Transverse colon (tissue), 4 donors: ENCODE data around the gene MT1E.

Experiments
- CTCF ChIP-seq, 5 experiments: fragments of 200-600 bp in 3 of 5; fragments of 450-650 bp in 2 of 5; sonication (generic) in 3 of 5; IDR thresholded peaks; 1 replicate in 2 of 5; 2 replicates in 3 of 5; pipeline ENCODE4 v1.5.1; 2016 to 2017; ENCODE audit warnings: antibody characterized with exemption in 5 of 5, inconsistent platforms in 3 of 5, mild to moderate bottlenecking in 2 of 5, moderate library complexity in 1 of 5
- EP300 ChIP-seq: sonication (generic); formaldehyde crosslinking; IDR thresholded peaks from one replicate; pipeline ENCODE4 v1.6.1; 2017; ENCODE audit warnings: antibody characterized with exemption, low read depth
- POLR2A ChIP-seq: fragments of 450-650 bp; IDR thresholded peaks from one replicate; pipeline ENCODE4 v1.6.1; 2016; ENCODE audit warnings: antibody characterized with exemption, mild to moderate bottlenecking, moderate library complexity
- POLR2AphosphoS5 ChIP-seq, 3 donors: sonication (generic); formaldehyde crosslinking; IDR thresholded peaks; one replicate each; pipeline ENCODE4 v1.6.1; 2016; ENCODE audit warnings: antibody characterized with exemption in 3 of 3

GRCh38 chr16:56618138-56618537, 7.4 kb upstream of the MT1E start:
- TF ChIP-seq POLR2A (no peak), CTCF (IDR thresholded peaks at IDR 0.05) (no peak), EP300 (no peak), POLR2AphosphoS5 (IDR thresholded peaks at IDR 0.05) (no peak)
